Heart left ventricle (tissue), 16 donors: ENCODE data around the gene TOR3A. TPM values are rescaled to one million over a fixed set of nuclear protein-coding genes. Genes with fewer than 3 reads are reported as not detected.

Experiments used
- ATAC-seq, 4 donors: fragments of 200-7000 bp; cut with Tn5 transposase; one replicate each; pipeline ENCODE4 v1.9.1; 2020 to 2022; ENCODE audit warnings: moderate library complexity in 4 of 4, mild to moderate bottlenecking in 3 of 4, moderate number of reproducible peaks in 1 of 4
- DNase-seq, 5 donors: peaks; one replicate each; pipeline ENCODE4 v3.0.0-alpha.2; 2020
- H3K27ac ChIP-seq, 12 donors: fragments of 200-600 bp; sonication (generic) in 4 of 12; one replicate each; pipeline versions ENCODE4 v1.5.0 to v1.8.0; 2016 to 2022; ENCODE audit warnings: mild to moderate bottlenecking in 2 of 12
- H3K27me3 ChIP-seq, 9 donors: fragments of 200-600 bp; sonication (generic) in 2 of 9; one replicate each; pipeline versions ENCODE4 v1.5.1 to v1.8.0; 2016 to 2022; ENCODE audit warnings: mild to moderate bottlenecking in 3 of 9
- H3K36me3 ChIP-seq, 9 donors: fragments of 200-600 bp; sonication (generic) in 2 of 9; one replicate each; pipeline versions ENCODE4 v1.5.0 to v1.8.0; 2018 to 2022; ENCODE audit warnings: mild to moderate bottlenecking in 2 of 9
- H3K4me1 ChIP-seq, 12 donors: fragments of 200-600 bp; sonication (generic) in 4 of 12; one replicate each; pipeline versions ENCODE4 v1.5.0 to v1.8.0; 2016 to 2022; ENCODE audit warnings: mild to moderate bottlenecking in 3 of 12
- H3K4me3 ChIP-seq, 12 donors: fragments of 200-600 bp; sonication (generic) in 4 of 12; one replicate each; pipeline versions ENCODE4 v1.5.0 to v1.8.0; 2017 to 2022; ENCODE audit warnings: mild to moderate bottlenecking in 9 of 12, moderate library complexity in 4 of 12
- H3K9me3 ChIP-seq, 12 donors: fragments of 200-600 bp; sonication (generic) in 4 of 12; one replicate each; pipeline versions ENCODE4 v1.5.0 to v1.8.0; 2016 to 2022; ENCODE audit warnings: mild to moderate bottlenecking in 1 of 12
- POLR2A ChIP-seq, 2 donors: fragments of 450-650 bp; IDR thresholded peaks; one replicate each; pipeline ENCODE4 v1.6.1; 2017; ENCODE audit warnings: antibody characterized with exemption in 2 of 2, mild to moderate bottlenecking in 2 of 2, moderate library complexity in 2 of 2
- WGBS, 4 donors: extraction: QIAGEN DNeasy Blood & Tissue Kit in 2 of 4; methylation state at CpG; one replicate each; pipeline versions ENCODE4 v1.1.5 to v1.1.7; 2013 to 2018; 5-methylcytosine and 5-hydroxymethylcytosine counted together
- intact Hi-C, 10 donors: fragments of 100-400 bp; cut with DNase I; formaldehyde crosslinking; loops; one replicate each; pipeline versions ENCODE4 v1.11.1 to v1.14.2; 2022
- polyA plus RNA-seq, 2 donors: library from polyadenylated mRNA; stranded (reverse); fragments of 200-250 nt; gene quantifications; one replicate each; pipeline ENCODE4 v1.2.3, GENCODE V29; 2013
- total RNA-seq, 9 donors: library from RNA; depleted of rRNA in 2 of 9; stranded (reverse); fragments of >200 nt in 2 of 9; fragmentation: NEBNext Ultra II Directional in 3 of 9; extraction: Animal tissue kit (Norgen Biotek cat#: 25700) in 3 of 9; gene quantifications; one replicate each; pipeline versions ENCODE4 v1.1.0 to v1.2.4, GENCODE V29; 2016 to 2023
- TF ChIP-seq, protein P1 (sequence below), 12 donors: fragments of 200-600 bp; sonication (generic) in 4 of 12; IDR thresholded peaks; one replicate each; pipeline versions ENCODE4 v1.5.0 to v1.8.0; 2018 to 2022; ENCODE audit warnings: antibody characterized with exemption in 12 of 12, mild to moderate bottlenecking in 5 of 12
- donor health status: ischemic (EF 13 %, LVEDD 7.1; RV severe dilation, severe dysfunction).
- donor health status: healthy with polysubstance abuse.
- donor health status: DM: no; HTN: yes; CAD: no.
- donor health status: DM: no; HTN: no; CAD: no.
- donor health status: ischemic (EF 25% LVEDD 6.9; RV normal size, moderate dysfunction).
- donor health status: ischemic (EF 25% LVEDD 5.7; RV mildly dilated, moderate dysfunction).
- donor health status: healthy.
- donor health status: DM: yes; HTN: yes; CAD: no.
- donor health status: ischemic (EF 35%, LVEDD 5.7; RV mildly dilated, moderate dysfunction).
- donor health status: nonischemic (EF 11% LVEDD 7.7; RV severe dilation, severe dysfunction).
- donor health status: DM: yes; HTN: yes; CAD: no.
- donor health status: PGD.
- donor health status: ischemic (EF 29% LVEDD 5.4; RV normal size, mild dysfunction).
- donor health status: nonischemic (EF 23%, LVEDD 6.1; RV moderate dilation, normal function).

Gene TOR3A
- total and polyA plus RNA-seq, 11 donors = 3.8 to 22.4 (median 9.9) TPM

DNA sequence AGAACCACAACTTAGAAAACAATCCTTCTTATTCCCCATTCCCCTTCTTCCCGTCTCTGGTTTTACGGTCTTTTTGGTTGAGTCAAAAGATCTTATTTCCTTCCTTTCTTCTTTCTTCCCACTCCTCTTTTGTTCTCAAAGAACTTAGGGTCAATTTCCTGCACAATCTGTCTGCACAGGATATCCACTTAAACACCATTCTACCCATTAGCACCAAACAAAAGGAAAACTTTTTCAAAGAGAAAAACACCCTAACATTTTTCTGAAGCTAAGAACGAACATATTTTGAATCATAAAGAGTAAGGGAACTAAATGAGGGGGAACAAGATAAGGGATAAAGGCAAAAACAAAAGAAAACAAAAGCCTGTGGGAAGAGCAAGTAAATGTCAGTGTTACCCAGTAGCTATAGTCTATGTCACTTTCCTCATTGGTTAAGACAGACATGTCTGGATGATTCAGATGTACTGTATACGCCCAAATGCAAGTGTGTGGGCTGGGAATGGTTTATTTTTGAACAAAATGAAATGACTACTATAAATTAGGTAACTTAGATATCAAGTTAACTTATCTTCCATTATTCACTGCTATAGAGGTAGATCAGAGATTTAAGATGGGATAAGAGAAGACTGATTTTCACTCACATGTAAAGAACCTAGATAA lies 59.9 kb downstream of the TOR3A start:
- Histone ChIP-seq H3K4me1 (peaks cover 0 to 56% (median 10%) of the 10 kb centered on the region in 12 donors), H3K9me3 (no peaks in the 10 kb centered on the region), H3K4me3 (peak overlapping the region in 7 of 12 donors; percentile 11 to 51 (median 18)), H3K27me3 (no peaks in the 10 kb centered on the region), H3K27ac (peak overlapping the region in 9 of 12 donors; percentile 8 to 83 (median 62)), H3K36me3 (no peaks in the 10 kb centered on the region)
- TF ChIP-seq, protein P1, sequence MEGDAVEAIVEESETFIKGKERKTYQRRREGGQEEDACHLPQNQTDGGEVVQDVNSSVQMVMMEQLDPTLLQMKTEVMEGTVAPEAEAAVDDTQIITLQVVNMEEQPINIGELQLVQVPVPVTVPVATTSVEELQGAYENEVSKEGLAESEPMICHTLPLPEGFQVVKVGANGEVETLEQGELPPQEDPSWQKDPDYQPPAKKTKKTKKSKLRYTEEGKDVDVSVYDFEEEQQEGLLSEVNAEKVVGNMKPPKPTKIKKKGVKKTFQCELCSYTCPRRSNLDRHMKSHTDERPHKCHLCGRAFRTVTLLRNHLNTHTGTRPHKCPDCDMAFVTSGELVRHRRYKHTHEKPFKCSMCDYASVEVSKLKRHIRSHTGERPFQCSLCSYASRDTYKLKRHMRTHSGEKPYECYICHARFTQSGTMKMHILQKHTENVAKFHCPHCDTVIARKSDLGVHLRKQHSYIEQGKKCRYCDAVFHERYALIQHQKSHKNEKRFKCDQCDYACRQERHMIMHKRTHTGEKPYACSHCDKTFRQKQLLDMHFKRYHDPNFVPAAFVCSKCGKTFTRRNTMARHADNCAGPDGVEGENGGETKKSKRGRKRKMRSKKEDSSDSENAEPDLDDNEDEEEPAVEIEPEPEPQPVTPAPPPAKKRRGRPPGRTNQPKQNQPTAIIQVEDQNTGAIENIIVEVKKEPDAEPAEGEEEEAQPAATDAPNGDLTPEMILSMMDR (IDR thresholded peaks at IDR 0.05) = no peak
- no peak for TF ChIP-seq POLR2A (IDR thresholded peaks at IDR 0.05)
- DNase-seq = no peak
- intact Hi-C loops = no loop called here
- ATAC-seq = peak in 3 of 4 donors; percentile 50 to 64 (median 64)
- WGBS, 4 donors = 50 to 66% (median 56%) methylated on average over 4 of the region's 4 CpGs

DNA sequence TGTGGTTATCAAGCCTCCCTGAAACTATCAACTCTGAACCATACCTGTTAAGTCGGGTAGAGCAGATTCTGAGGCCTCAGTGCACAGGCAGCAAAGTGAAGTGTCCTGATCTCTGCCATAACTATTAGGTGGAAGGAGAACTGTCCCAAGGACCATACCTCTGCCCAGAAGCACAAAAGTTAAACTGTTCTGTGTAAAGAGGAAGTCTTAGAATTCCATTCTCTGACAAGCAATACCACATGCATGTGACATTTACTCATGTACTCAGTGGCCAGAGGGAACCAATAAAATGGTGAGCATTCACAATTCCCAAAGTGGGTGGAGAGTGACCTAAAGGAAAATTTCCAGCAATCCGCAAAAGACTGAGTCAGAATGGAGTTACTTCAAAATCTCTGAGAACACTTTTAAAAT lies 61.0 kb downstream of the TOR3A start:
- intact Hi-C loops = no loop called here

DNA sequence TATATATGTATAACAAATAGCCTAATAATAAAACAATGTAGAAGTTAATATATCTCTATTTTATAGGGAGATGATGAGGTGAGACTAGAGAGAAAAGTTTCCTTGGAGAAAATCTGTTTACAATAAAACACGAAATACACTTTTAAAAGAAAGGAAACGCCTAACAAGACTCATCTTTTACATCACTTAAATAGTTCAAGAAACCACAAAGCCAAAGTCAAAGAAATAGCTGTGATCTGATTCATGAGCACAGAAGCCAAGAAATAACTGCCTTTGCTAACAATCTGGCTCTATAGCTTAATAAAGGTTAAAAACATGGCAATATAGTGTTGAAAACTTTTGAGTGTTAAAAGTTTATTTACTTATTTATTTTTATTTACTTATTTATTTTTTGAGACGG lies 61.5 kb downstream of the TOR3A start:
- 69 to 80% (median 76%) methylated on average over 3 of the region's 3 CpGs for WGBS, 4 donors
- ATAC-seq = peak in 1 of 4 donors; percentile 54
- intact Hi-C loops = no loop called here
- no peak for DNase-seq
- no peaks in the 10 kb centered on the region for H3K9me3 ChIP-seq
- TF ChIP-seq POLR2A (IDR thresholded peaks at IDR 0.05) = no peak
- TF ChIP-seq, protein P1 (IDR thresholded peaks at IDR 0.05) = no peak
- peaks cover 0 to 10% (median 0%) of the 10 kb centered on the region in 9 donors for H3K36me3 ChIP-seq
- no peaks in the 10 kb centered on the region for H3K27me3 ChIP-seq
- H3K4me3 ChIP-seq = peak overlapping the region in 2 of 12 donors; percentile 13 to 26
- peaks cover 0 to 45% (median 10%) of the 10 kb centered on the region in 12 donors for H3K4me1 ChIP-seq
- H3K27ac ChIP-seq = peak overlapping the region in 8 of 12 donors; percentile 16 to 83 (median 52)

More for the DNA sequence above, 61.0 kb downstream of the TOR3A start:
- 82 to 90% (median 85%) methylated on average over 2 of the region's 2 CpGs for WGBS, 4 donors
- H3K9me3 ChIP-seq = no peaks in the 10 kb centered on the region
- peak; percentile 35 to 87 (median 82) for ATAC-seq
- TF ChIP-seq, protein P1 (IDR thresholded peaks at IDR 0.05) = no peak
- peak overlapping the region in 8 of 12 donors; percentile 4 to 51 (median 16) for H3K4me3 ChIP-seq
- peak overlapping the region in 9 of 12 donors; percentile 28 to 83 (median 53) for H3K27ac ChIP-seq
- H3K27me3 ChIP-seq = no peaks in the 10 kb centered on the region
- no peak for DNase-seq
- peaks cover 0 to 48% (median 10%) of the 10 kb centered on the region in 12 donors for H3K4me1 ChIP-seq
- H3K36me3 ChIP-seq = peaks cover 0 to 6% (median 0%) of the 10 kb centered on the region in 9 donors

DNA sequence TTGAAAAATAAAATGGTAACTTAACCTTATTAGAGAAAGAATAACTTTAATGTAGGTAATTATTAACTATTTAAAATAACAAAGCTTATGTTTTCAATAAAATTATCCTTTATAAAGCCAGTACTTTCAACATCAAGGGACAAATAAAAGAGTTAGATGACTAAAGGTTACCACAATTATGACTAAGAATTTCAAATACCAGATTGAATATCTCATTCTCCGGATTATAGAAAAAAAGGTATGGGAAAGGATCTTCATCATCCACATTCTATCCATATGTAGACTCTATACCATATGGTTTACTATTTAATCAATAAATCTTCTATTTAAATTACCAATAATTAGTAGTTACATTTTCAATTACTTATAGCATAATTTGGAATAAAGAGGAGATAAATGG lies 62.8 kb downstream of the TOR3A start:
- WGBS, 4 donors = 93 to 100% (median 96%) methylated on average over 1 of the region's 1 CpG
- ATAC-seq (no peak), DNase-seq (no peak)
- intact Hi-C loops = no loop called here
- Histone ChIP-seq H3K4me3 (no peak overlapping the region), H3K27me3 (no peaks in the 10 kb centered on the region), H3K36me3 (peaks cover 0 to 12% (median 0%) of the 10 kb centered on the region in 9 donors), H3K9me3 (peaks cover 0 to 5% (median 0%) of the 10 kb centered on the region in 12 donors), H3K27ac (no peak overlapping the region), H3K4me1 (peaks cover 0 to 42% (median 10%) of the 10 kb centered on the region in 12 donors)
- no peak for TF ChIP-seq POLR2A (IDR thresholded peaks at IDR 0.05)
- TF ChIP-seq, protein P1 (IDR thresholded peaks at IDR 0.05) = no peak
